Memory B cell (primary cell): ENCODE results near the gene WEE1.

ENCODE experiments used
- ATAC-seq: fragments of 150-1000 bp; cut with Tn5 transposase; 2 replicates; pipeline ENCODE4 v1.10.0; 2021; ENCODE audit warnings: low read depth, mild to moderate bottlenecking, moderate library complexity
- DNase-seq, 2 donors: peaks; one replicate each; pipeline ENCODE4 v3.0.0; 2022; ENCODE audit warnings: low spot score in 2 of 2
- H3K27ac Mint-ChIP-seq: one replicate; pipeline ENCODE4 v1.8.0; 2022; ENCODE audit warnings: mild to moderate bottlenecking, moderate library complexity, mixed read lengths
- H3K27me3 Mint-ChIP-seq: one replicate; pipeline ENCODE4 v1.8.0; 2022; ENCODE audit warnings: mixed read lengths
- H3K36me3 Mint-ChIP-seq: one replicate; pipeline ENCODE4 v1.8.0; 2022; ENCODE audit warnings: mild to moderate bottlenecking, mixed read lengths
- H3K4me1 Mint-ChIP-seq: one replicate; pipeline ENCODE4 v1.8.0; 2022; ENCODE audit warnings: mixed read lengths
- H3K4me3 Mint-ChIP-seq: one replicate; pipeline ENCODE4 v1.8.0; 2022; ENCODE audit warnings: mild to moderate bottlenecking, moderate library complexity, mixed read lengths
- H3K9me3 Mint-ChIP-seq: one replicate; pipeline ENCODE4 v1.8.0; 2022; ENCODE audit warnings: mixed read lengths

WEE1 gene

DNA sequence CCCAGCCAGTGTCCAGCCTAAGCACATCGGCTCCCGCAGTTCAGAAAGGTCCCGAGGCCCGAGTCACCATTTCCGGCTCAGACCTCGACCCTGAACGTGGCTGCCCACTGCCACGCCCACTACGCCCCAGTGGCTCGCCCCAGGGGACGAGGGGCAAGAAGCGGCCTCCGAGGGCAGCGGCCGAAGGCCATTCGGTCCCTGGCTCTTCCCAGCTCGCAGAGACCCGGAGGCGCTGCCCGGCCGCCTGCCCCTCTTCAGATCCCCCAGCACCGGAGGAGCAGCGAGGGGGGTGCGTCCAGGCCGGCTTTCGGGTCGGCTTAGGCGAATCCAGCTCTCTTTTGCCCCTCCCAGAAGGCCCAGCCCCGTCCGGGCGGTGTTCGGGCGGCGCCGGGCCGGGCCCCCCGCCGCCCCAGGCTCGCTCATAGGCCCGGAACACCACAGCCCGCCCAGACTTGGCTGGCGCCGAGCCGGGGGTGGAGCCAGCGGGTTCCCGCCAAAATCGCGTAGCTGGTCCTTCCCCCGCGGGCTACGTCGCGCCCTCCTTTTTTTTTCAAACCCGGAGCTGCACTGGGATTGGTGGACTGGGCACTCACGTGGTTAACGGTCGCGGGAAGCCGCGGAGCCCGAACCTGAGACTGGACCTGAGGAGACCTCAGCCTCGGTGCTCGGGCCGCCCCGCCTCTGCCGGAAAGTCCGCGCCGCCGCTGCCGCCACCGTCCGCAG lies at the start of gene WEE1:
WEE1 (plus strand) TSS at position 619 of the 723 bp plus-strand sequence. CDS start 264 bp downstream, outside the sequence.
- H3K4me3 Mint-ChIP-seq, result peak within 1 kb of the TSS; percentile 99
- peaks cover 36% of the 10 kb centered on the region for H3K4me1 Mint-ChIP-seq
- H3K27me3 Mint-ChIP-seq, result no peaks in the 10 kb centered on the region
- DNase-seq (peak; percentile 95 to 98), ATAC-seq (peak; percentile 83)
- no peaks in the 10 kb centered on the region for H3K9me3 Mint-ChIP-seq
- peaks cover 4% of the 10 kb centered on the region for H3K36me3 Mint-ChIP-seq
- H3K27ac Mint-ChIP-seq, result peak within 1 kb of the TSS; percentile 92

DNA sequence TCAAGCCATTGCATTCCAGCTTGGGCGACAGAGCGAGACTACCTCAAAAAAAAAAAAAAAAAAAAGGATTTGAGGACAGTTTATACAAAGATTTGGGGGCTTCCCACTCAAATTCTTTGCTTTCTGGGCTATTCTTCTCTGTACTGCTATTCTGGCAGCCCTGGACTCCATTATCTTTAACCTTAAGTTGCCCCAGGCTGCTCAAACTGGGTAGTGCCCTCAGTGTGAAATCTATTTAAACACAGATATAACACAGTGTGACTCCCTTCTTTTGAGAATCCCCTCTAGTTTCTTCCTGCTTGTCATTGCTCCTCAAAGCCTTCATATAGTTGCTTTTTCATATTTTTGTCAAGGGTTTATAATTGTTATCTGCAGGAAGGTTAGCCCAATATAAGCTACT lies 49.5 kb upstream of the WEE1 start:
- H3K36me3 Mint-ChIP-seq, result peaks cover 20% of the 10 kb centered on the region
- DNase-seq, result no peak
- no peaks in the 10 kb centered on the region for H3K4me1 Mint-ChIP-seq
- no peak overlapping the region for H3K4me3 Mint-ChIP-seq
- no peaks in the 10 kb centered on the region for H3K27me3 Mint-ChIP-seq
- ATAC-seq, result no peak
- H3K27ac Mint-ChIP-seq, result no peak overlapping the region
- H3K9me3 Mint-ChIP-seq, result no peaks in the 10 kb centered on the region

DNA sequence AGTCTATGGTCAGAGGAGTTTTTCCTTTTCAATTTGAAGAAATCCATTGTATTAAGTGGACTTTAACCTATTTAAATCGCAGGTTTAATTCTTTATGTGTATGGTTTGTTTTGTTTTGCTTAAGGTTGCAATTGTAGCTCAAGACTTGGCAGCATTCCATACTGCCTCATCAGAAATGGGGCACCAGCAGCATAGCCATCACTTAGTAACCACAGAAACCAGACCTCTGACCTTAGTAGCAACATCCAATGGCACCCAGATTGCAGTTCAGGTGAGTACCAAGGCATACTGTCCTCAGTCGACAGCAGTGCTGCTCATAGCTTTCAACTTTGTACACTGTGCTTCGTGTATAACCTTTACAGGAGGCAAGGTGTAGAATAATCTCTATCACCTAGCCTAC lies 48.4 kb upstream of the WEE1 start:
- no peaks in the 10 kb centered on the region for H3K4me1 Mint-ChIP-seq
- no peaks in the 10 kb centered on the region for H3K9me3 Mint-ChIP-seq
- no peak overlapping the region for H3K27ac Mint-ChIP-seq
- no peak for DNase-seq
- H3K36me3 Mint-ChIP-seq, result peaks cover 16% of the 10 kb centered on the region
- no peaks in the 10 kb centered on the region for H3K27me3 Mint-ChIP-seq
- H3K4me3 Mint-ChIP-seq, result no peak overlapping the region
- no peak for ATAC-seq

DNA sequence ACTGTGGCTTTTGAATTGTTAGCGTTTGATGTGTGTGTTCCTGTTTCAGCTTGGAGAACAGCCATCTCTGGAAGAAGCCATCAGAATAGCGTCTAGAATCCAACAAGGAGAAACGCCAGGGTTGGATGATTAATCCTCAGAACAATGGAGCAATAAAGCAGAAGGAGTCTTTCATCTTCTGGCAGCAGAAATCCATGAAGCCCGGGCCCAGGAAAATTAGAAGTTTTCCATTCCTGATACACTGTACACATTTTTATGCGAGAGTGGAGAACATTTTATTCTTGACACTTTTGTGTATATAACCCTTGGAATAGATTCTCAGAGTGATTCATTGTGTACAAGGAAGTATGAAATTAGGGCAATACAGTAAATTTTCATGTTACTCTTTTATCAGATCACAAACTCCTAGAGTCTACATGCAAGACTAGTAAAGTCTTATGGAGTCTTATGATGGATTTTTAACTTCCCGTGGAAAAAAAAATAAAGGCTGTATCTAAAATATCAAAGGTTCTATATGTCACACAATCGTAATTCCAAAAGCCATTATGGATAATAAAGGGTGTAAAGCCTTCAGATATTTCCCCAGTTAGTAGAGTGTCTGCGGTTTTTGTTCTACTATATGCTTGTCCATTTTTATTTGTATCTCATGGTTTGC lies 45.9 kb upstream of the WEE1 start:
- ATAC-seq, result no peak
- DNase-seq, result no peak

DNA sequence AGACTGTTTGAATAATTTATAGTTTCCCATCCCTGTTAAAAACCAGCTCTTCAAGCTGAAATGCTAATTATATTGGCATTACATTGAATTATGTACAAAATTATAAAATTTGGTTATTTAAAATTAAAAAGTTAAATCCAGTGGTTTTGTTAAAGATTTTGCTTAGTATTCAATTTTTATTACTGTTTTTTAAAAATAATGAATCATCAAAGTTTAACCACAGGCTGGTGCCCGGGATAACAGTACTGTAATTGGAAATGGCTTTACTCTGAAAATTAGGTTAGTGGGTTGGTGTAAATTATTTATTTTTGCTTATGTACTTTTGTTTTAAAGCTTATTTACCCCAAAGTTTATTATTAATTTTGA lies 45.4 kb upstream of the WEE1 start:
- Mint-ChIP-seq H3K27ac (no peak overlapping the region), H3K4me3 (no peak overlapping the region), H3K36me3 (peaks cover 12% of the 10 kb centered on the region), H3K4me1 (no peaks in the 10 kb centered on the region), H3K27me3 (no peaks in the 10 kb centered on the region), H3K9me3 (no peaks in the 10 kb centered on the region)
- ATAC-seq (no peak), DNase-seq (no peak)

More for the DNA sequence above, 45.9 kb upstream of the WEE1 start:
- Mint-ChIP-seq H3K27me3 (no peaks in the 10 kb centered on the region), H3K4me3 (no peak overlapping the region), H3K27ac (no peak overlapping the region), H3K9me3 (no peaks in the 10 kb centered on the region), H3K36me3 (peaks cover 13% of the 10 kb centered on the region), H3K4me1 (no peaks in the 10 kb centered on the region)

DNA sequence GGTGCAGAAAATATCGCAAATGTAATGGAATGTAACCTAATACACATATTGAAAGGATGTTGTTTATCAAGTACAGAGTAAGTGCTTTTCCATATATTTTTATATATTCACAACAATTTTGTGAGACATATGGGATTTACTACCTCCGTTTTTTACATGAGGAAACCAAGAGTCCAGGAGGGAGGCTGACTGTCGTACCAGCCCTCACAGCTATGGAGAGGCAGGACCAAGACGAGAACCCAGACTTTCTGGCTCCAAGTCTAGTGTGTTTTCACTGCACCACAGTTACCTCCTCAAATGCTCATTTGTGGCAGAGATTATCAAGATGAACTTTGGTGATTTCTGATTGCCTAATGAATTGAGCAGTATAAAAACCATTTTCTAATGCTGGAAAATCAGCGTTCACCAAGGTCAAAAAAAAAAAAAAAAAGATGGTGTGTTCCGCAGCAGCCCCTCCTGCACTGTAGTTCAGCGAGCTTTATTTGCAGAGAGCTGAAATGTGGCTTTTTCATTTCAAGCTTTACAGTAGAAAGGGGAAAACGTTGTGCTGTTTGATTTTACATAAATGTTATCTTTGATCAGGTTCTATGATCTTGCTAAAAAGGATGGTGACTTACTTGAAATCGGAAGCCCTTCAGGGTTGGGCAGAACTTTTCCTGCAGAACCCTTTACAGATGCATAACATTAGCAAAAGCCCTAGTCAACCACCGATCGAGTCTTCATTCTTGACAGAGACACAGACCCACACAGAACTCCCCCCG lies 44.7 kb upstream of the WEE1 start:
- no peaks in the 10 kb centered on the region for H3K9me3 Mint-ChIP-seq
- DNase-seq (no peak), ATAC-seq (no peak)
- no peak overlapping the region for H3K4me3 Mint-ChIP-seq
- no peaks in the 10 kb centered on the region for H3K4me1 Mint-ChIP-seq
- no peaks in the 10 kb centered on the region for H3K27me3 Mint-ChIP-seq
- H3K27ac Mint-ChIP-seq, result no peak overlapping the region
- peaks cover 10% of the 10 kb centered on the region for H3K36me3 Mint-ChIP-seq

DNA sequence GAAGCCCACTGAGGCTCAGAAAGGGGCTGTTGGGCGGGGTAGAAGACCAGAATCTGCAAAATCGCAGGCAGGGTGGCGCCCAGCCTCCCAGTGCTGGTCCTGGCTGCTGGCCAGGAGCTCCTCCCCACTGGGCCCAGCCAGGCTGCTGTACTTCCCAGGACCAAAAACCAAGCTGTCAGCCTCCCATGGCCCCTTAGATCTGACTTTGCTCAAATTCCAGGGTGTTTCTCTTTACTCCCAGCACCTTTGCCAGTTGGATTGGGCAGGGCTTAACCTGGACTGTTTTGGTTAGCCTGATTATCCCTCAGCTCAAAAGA lies 44.2 kb upstream of the WEE1 start:
- Mint-ChIP-seq H3K27me3 (no peaks in the 10 kb centered on the region), H3K4me1 (no peaks in the 10 kb centered on the region), H3K4me3 (no peak overlapping the region), H3K27ac (no peak overlapping the region), H3K36me3 (peaks cover 10% of the 10 kb centered on the region), H3K9me3 (no peaks in the 10 kb centered on the region)
- DNase-seq (no peak), ATAC-seq (no peak)

DNA sequence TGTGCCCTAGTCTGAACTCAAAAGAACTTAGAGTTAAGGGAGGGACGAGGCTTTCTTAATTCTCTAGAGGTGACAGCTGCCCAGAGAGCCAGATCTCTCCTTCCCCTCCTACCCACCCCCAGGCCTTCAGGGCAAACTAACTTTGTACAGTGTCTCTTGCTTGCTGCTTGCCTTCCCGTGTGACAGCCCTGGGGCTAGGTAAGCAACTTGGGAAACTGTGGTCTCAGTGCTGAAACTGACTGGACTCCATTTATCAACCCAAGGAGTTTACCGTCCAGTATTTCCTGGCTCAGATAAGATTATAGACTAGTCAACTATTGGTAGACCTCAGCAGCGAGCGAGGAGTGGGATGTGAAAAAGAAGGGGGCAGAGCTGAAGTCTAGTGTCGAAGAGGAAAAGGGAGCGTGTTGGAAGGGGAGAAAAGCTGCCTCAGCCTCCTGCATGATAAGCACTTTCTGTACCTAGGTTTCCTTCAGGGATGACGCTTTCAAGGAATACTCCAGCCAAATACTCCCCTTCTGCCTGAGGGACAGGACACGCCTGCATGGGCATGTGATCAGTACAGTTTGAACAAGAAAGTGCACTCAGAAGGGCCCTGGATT lies 43.3 kb upstream of the WEE1 start:
- ATAC-seq, result no peak
- peaks cover 10% of the 10 kb centered on the region for H3K36me3 Mint-ChIP-seq
- peak overlapping the region; percentile 28 for H3K27ac Mint-ChIP-seq
- H3K27me3 Mint-ChIP-seq, result no peaks in the 10 kb centered on the region
- no peaks in the 10 kb centered on the region for H3K4me1 Mint-ChIP-seq
- no peak overlapping the region for H3K4me3 Mint-ChIP-seq
- no peak for DNase-seq
- no peaks in the 10 kb centered on the region for H3K9me3 Mint-ChIP-seq

DNA sequence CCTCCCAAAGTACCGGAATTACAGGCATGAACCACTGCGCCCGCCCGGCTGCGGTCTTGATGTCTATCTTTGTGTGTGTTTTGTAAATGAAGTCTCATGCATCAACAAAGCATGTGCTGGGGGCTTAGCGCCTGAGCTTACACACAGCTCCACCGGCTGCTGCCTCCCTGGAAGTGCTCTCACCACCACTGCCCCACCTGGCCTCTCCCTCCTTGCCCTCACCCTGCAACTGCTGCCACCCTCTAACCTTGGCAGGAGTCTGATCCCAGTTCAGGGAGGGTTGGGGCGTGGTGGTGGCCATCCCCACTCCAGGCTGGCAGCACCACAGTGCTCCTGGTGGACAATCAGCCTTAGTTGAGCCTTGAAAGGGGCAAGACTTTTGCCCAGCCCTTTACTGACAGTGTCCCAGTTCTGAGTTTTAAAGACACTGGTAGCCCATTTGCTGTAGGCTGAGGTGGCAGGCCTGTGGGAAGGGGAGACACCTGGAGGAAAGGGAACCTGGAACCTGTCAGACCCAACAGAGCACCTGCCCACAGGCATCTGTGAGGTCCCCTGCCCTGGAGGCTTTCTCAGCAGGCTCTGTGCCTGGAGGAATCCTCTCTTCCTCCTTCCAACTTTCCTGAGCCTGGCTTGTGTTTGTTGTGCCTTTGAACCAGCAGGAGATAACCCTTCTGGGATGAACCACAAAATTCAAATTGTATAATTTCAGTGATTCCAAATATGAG lies 42.4 kb upstream of the WEE1 start:
- H3K9me3 Mint-ChIP-seq, result no peaks in the 10 kb centered on the region
- DNase-seq (no peak), ATAC-seq (no peak)
- H3K27me3 Mint-ChIP-seq, result no peaks in the 10 kb centered on the region
- H3K36me3 Mint-ChIP-seq, result peaks cover 7% of the 10 kb centered on the region
- H3K4me1 Mint-ChIP-seq, result no peaks in the 10 kb centered on the region
- H3K27ac Mint-ChIP-seq, result no peak overlapping the region
- H3K4me3 Mint-ChIP-seq, result no peak overlapping the region

DNA sequence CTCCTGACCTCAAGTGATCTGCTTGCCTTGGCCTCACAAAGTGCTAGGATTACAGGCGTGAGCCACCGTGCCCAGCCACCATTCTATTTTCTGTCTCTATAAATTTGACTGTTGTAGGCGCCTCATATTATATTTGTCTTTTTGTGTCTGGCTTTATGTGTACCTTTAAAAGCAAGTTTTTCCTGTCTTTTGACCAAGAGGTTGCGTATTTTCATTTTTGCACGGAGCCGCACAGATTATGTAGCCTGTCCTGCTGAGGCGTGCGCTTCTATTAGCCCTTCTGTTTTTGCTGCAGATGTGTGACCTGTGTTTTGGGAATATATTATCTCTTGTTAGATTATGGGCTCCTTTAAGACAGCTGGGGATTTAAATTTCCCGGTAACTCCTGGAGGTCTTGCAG lies 40.4 kb upstream of the WEE1 start:
- Mint-ChIP-seq H3K36me3 (no peaks in the 10 kb centered on the region), H3K4me3 (no peak overlapping the region), H3K27ac (no peak overlapping the region), H3K9me3 (no peaks in the 10 kb centered on the region), H3K27me3 (no peaks in the 10 kb centered on the region), H3K4me1 (no peaks in the 10 kb centered on the region)
- DNase-seq (no peak), ATAC-seq (no peak)

DNA sequence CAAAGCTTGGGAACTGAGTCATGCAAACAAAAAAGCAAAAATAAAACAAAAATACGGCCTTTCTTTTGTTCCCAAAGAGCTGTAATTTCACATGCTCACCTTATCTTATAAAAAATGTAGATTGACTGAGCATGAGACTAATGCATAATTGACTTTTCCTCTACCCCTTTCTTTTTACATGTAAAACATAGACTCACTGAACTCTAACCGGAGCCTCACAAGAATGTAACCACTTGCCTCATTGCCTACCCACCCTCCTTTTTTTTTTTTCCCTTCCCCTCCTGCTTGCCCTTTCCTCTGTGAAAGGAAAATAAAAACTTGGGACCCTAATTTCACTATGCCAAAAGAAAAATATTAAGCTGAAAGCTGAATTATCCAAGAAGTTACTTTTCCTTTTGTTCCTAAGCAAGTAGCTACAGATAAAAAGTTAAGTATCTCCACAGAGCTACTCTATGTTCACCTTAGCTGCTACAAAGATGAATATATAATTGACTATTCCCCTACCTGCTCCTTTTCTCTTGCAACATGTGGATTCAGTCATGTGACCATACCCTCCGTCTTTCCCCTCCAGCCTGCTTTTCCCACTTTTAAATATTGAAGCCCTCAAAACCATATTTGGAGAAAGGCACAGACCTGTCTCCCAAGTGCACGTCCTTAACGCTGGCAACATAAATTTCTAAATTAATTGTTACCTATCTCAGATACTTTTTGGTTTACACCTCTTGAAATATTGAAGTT lies 39.6 kb upstream of the WEE1 start:
- no peaks in the 10 kb centered on the region for H3K36me3 Mint-ChIP-seq
- no peak overlapping the region for H3K4me3 Mint-ChIP-seq
- H3K4me1 Mint-ChIP-seq, result no peaks in the 10 kb centered on the region
- no peak for ATAC-seq
- H3K9me3 Mint-ChIP-seq, result no peaks in the 10 kb centered on the region
- no peaks in the 10 kb centered on the region for H3K27me3 Mint-ChIP-seq
- no peak for DNase-seq
- no peak overlapping the region for H3K27ac Mint-ChIP-seq

DNA sequence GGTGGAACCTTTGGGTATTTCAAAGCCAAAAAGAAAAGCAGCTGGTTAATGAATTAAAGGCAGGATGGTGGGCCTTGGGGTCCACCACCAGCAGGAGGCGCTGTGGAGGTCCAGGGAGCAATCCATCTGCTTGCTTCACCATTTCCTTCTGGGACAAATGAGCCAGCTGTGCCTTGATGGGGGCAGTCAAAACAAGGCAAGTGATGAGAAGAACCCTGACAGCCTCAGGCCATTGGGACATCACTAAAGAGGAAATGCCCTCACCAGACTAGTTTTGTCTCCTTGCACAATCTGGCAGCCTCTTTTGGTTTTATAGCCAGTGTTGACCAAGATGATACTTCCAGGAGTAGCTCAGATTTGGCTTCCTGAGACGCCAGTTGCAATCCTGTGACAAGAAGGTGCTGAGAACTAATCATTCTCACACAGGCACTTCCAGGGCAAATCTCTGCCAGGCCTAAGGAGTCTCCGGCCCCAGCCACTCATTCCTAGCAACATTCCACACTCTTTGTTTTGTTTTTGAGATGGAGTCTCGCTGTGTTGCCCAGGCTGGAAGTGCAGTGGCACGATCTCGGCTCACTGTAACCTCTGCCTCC lies 38.2 kb upstream of the WEE1 start:
- Mint-ChIP-seq H3K36me3 (no peaks in the 10 kb centered on the region), H3K9me3 (no peaks in the 10 kb centered on the region), H3K4me1 (no peaks in the 10 kb centered on the region), H3K27ac (no peak overlapping the region), H3K27me3 (no peaks in the 10 kb centered on the region), H3K4me3 (no peak overlapping the region)
- peak; percentile 74 to 85 for DNase-seq
- peak; percentile 78 for ATAC-seq

DNA sequence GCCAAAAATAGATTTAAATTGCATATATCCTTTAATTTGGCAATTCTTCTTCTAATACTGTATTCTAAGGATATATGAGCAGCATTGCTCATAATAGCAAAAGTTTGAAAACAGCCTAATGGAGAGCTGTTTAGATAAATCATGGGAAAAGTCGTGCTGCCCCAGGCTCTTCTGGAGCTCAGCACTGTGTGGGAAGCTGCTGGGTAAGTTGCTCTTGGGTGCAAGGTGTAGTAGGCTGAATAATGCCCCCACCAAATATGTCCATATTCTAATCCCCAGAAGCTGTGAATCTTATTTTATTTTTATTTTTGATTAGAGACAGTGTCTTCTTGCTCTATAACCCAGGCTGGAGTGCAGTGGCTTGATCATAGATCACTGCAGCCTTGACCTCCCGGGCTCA lies 34.9 kb upstream of the WEE1 start:
- Mint-ChIP-seq H3K27me3 (no peaks in the 10 kb centered on the region), H3K27ac (no peak overlapping the region), H3K9me3 (no peaks in the 10 kb centered on the region), H3K4me1 (no peaks in the 10 kb centered on the region), H3K36me3 (peaks cover 3% of the 10 kb centered on the region), H3K4me3 (no peak overlapping the region)
- DNase-seq (no peak), ATAC-seq (no peak)
